GM23338 (cell line): Measurements from ENCODE around the gene MZB1. TPM values are rescaled to one million over a fixed set of nuclear protein-coding genes. Genes with fewer than 3 reads are reported as not detected.

Experiments
- ATAC-seq: fragments of 200-7000 bp; cut with Tn5 transposase; 3 replicates; pipeline ENCODE4 v1.9.1; 2020
- DNase-seq: peaks from one replicate; pipeline ENCODE4 v3.0.0-alpha.2; 2015; ENCODE audit warnings: low spot score
- H2AFZ ChIP-seq: fragments of 200-600 bp; sonication (generic); 2 replicates; pipeline ENCODE4 v1.8.0; 2016; ENCODE audit warnings: antibody characterized with exemption, mild to moderate bottlenecking, moderate library complexity
- H3F3A ChIP-seq: fragments of 200-600 bp; sonication (generic); replicated peaks from 2 replicates; pipeline ENCODE4 v1.8.0; 2017; ENCODE audit warnings: antibody characterized with exemption, mixed run types, low read depth
- H3K27ac ChIP-seq: fragments of 200-600 bp; sonication (generic); 2 replicates; pipeline ENCODE4 v1.6.1; 2016; ENCODE audit warnings: low read depth
- H3K27me3 ChIP-seq: fragments of 200-600 bp; sonication (generic); 2 replicates; pipeline ENCODE4 v1.8.0; 2016; ENCODE audit warnings: mild to moderate bottlenecking, mixed run types, moderate library complexity; ENCODE audit not compliant: insufficient read depth
- H3K36me3 ChIP-seq: fragments of 200-600 bp; sonication (generic); 2 replicates; pipeline ENCODE4 v1.8.0; 2016; ENCODE audit warnings: mild to moderate bottlenecking; ENCODE audit not compliant: insufficient read depth
- H3K4me1 ChIP-seq: fragments of 200-600 bp; sonication (generic); 2 replicates; pipeline ENCODE4 v1.8.0; 2016; ENCODE audit warnings: mild to moderate bottlenecking, moderate library complexity; ENCODE audit not compliant: insufficient read depth
- H3K4me2 ChIP-seq: fragments of 200-600 bp; sonication (generic); 2 replicates; pipeline ENCODE4 v1.7.1; 2017; ENCODE audit warnings: mixed run types
- H3K4me3 ChIP-seq: fragments of 200-600 bp; sonication (generic); 2 replicates; pipeline ENCODE4 v1.6.1; 2016; ENCODE audit warnings: mixed run types
- H3K79me2 ChIP-seq: fragments of 200-600 bp; sonication (generic); replicated peaks from 2 replicates; pipeline ENCODE4 v1.8.0; 2017; ENCODE audit warnings: mild to moderate bottlenecking; ENCODE audit not compliant: insufficient read depth
- H3K9me2 ChIP-seq: fragments of 200-600 bp; sonication (generic); 2 replicates; pipeline ENCODE4 v1.8.0; 2017; ENCODE audit not compliant: insufficient read depth
- H4K20me1 ChIP-seq: fragments of 200-600 bp; sonication (generic); replicated peaks from 2 replicates; pipeline ENCODE4 v1.8.0; 2017; ENCODE audit warnings: mild to moderate bottlenecking; ENCODE audit not compliant: insufficient read depth
- H3K27ac Mint-ChIP-seq: 2 replicates; pipeline ENCODE4 v1.8.0; 2020; ENCODE audit warnings: inconsistent platforms, mild to moderate bottlenecking, moderate library complexity, mixed read lengths
- H3K27me3 Mint-ChIP-seq: 3 replicates; pipeline ENCODE4 v1.8.0; 2022; ENCODE audit warnings: low read depth, mild to moderate bottlenecking, moderate library complexity, mixed read lengths, inconsistent platforms; ENCODE audit not compliant: insufficient read depth, poor library complexity
- H3K36me3 Mint-ChIP-seq: 3 replicates; pipeline ENCODE4 v1.8.0; 2021; ENCODE audit warnings: low read depth, mild to moderate bottlenecking, inconsistent platforms, moderate library complexity, mixed read lengths
- H3K4me1 Mint-ChIP-seq: 3 replicates; pipeline ENCODE4 v1.8.0; 2020; ENCODE audit warnings: mild to moderate bottlenecking, inconsistent platforms, mixed read lengths
- H3K4me3 Mint-ChIP-seq: 3 replicates; pipeline ENCODE4 v1.8.0; 2021; ENCODE audit warnings: moderate library complexity, mild to moderate bottlenecking, inconsistent platforms, mixed read lengths
- H3K9me3 Mint-ChIP-seq: 3 replicates; pipeline ENCODE4 v1.8.0; 2020; ENCODE audit warnings: moderate library complexity, mild to moderate bottlenecking, inconsistent platforms, mixed read lengths
- CREB1 ChIP-seq: fragments of 250-450 bp; sonication (Bioruptor Pico); IDR thresholded peaks from 2 replicates; pipeline ENCODE4 v1.5.0; 2020; ENCODE audit warnings: low read depth, mild to moderate bottlenecking, moderate library complexity
- EZH2 ChIP-seq: fragments of 200-600 bp; sonication (generic); IDR thresholded peaks from one replicate; pipeline ENCODE4 v1.8.0; 2017; ENCODE audit warnings: antibody characterized with exemption, mild to moderate bottlenecking, low read depth; ENCODE audit not compliant: unreplicated experiment
- EZH2phosphoT487 ChIP-seq: fragments of 200-600 bp; sonication (generic); IDR thresholded peaks from one replicate; pipeline ENCODE4 v1.8.1; 2018; ENCODE audit warnings: antibody characterized with exemption; ENCODE audit not compliant: unreplicated experiment
- JUNB ChIP-seq: IDR thresholded peaks from one replicate; pipeline ENCODE4 v1.6.1; 2016; ENCODE audit warnings: antibody characterized with exemption; ENCODE audit not compliant: unreplicated experiment
- NANOG ChIP-seq: IDR thresholded peaks from 2 replicates; pipeline ENCODE4 v1.6.1; 2016; ENCODE audit warnings: antibody characterized with exemption, borderline replicate concordance
- POLR2AphosphoS5 ChIP-seq: IDR thresholded peaks from 2 replicates; pipeline ENCODE4 v1.6.1; 2016; ENCODE audit warnings: antibody characterized with exemption, low read depth
- STAT1 ChIP-seq: IDR thresholded peaks from one replicate; pipeline ENCODE4 v1.6.1; 2016; ENCODE audit warnings: antibody characterized with exemption; ENCODE audit not compliant: unreplicated experiment
- ZNF114 ChIP-seq: fragments of 250-450 bp; sonication (Bioruptor Pico); IDR thresholded peaks from 2 replicates; pipeline ENCODE4 v1.5.0; 2020; ENCODE audit warnings: mild to moderate bottlenecking, moderate library complexity
- ZNF331 ChIP-seq: fragments of 250-450 bp; sonication (Bioruptor Pico); IDR thresholded peaks from 2 replicates; pipeline ENCODE4 v1.5.0; 2020; ENCODE audit warnings: low read depth, mild to moderate bottlenecking, moderate library complexity
- ZNF462 ChIP-seq: fragments of 250-450 bp; sonication (Bioruptor Pico); IDR thresholded peaks from 2 replicates; pipeline ENCODE4 v1.5.0; 2020; ENCODE audit warnings: mild to moderate bottlenecking, moderate library complexity
- polyA plus RNA-seq: library from polyadenylated mRNA; unstranded; fragments of >200 nt; fragmentation: Nextera tagmentation; extraction: Ambion mirVana; gene quantifications from 2 replicates; pipeline ENCODE4 v1.2.1, GENCODE V29; 2016
- total RNA-seq: library from RNA; depleted of rRNA; stranded (reverse); fragments of >200 nt; shearing (Covaris generic); gene quantifications from 2 replicates; pipeline ENCODE4 v1.2.3, GENCODE V29; 2014
- TF ChIP-seq, protein P1 (sequence below): IDR thresholded peaks from 2 replicates; pipeline ENCODE4 v1.6.1; 2016; ENCODE audit warnings: antibody characterized with exemption
- TF ChIP-seq, protein P2 (sequence below), 2 experiments: fragments of 200-600 bp in 1 of 2; sonication (generic) in 1 of 2; conservative IDR thresholded peaks; 2 replicates each; pipeline versions ENCODE4 v1.5.1 to v1.6.1; 2016 to 2017; ENCODE audit warnings: antibody characterized with exemption in 2 of 2, low read depth in 2 of 2, mild to moderate bottlenecking in 2 of 2, moderate library complexity in 1 of 2
- TF ChIP-seq, protein P3 (sequence below): IDR thresholded peaks from one replicate; pipeline ENCODE4 v1.6.1; 2018; ENCODE audit warnings: antibody characterized with exemption; ENCODE audit not compliant: unreplicated experiment

MZB1 gene
- total and polyA plus RNA-seq, 2 experiments from 2014 or later, result 0.52 to 1.6 TPM

DNA sequence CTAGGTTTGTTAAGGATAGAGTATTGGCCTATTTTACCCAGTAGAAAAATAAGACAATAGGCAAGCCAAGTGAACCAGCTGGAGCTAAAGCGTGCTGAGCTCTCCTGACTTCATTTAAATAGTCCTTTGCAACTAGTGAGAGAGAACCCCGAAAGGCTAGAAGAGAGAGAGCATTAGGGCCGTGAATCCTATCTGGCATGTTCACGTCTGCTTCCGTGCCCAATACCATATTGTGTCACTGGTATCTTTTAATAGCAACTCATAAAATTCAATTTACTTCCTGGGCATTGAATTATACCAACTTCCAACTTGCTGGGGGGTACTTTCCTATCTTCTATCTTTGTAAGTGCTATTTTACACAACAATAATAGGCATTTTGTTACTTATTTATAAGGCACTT lies 35.8 kb upstream of the MZB1 start:
- Mint-ChIP-seq H3K4me1 (0 out of 3 replicates have a peak, but pooled peaks cover 3% of the 10 kb centered on the region), H3K27ac (no peak overlapping the region), H3K4me3 (no peak overlapping the region), H3K36me3 (peaks cover 40% of the 10 kb centered on the region), H3K9me3 (no peaks in the 10 kb centered on the region), H3K27me3 (peaks cover 2% of the 10 kb centered on the region)
- DNase-seq (no peak), ATAC-seq (no peak)
- Histone ChIP-seq H2AFZ (no peak overlapping the region), H3F3A (no peaks in the 10 kb centered on the region; the same call in 1 of the 2 replicates), H3K4me2 (no peak overlapping the region), H3K36me3 (peaks cover 2% of the 10 kb centered on the region; the same call in 1 of the 2 replicates), H3K4me1 (no peaks in the 10 kb centered on the region), H4K20me1 (no peaks in the 10 kb centered on the region), H3K9me2 (no peaks in the 10 kb centered on the region), H3K79me2 (no peaks in the 10 kb centered on the region), H3K4me3 (no peak overlapping the region), H3K27me3 (no peaks in the 10 kb centered on the region), H3K27ac (no peak overlapping the region)
- TF ChIP-seq ZNF114 (CRISPR knock-in tag) (no peak), JUNB (no peak), ZNF331 (CRISPR knock-in tag) (no peak), EZH2 (no peak), EZH2phosphoT487 (no peak), ZNF462 (no peak), POLR2AphosphoS5 (no peak), CREB1 (no peak), NANOG (no peak), STAT1 (no peak)
- TF ChIP-seq, protein P1, sequence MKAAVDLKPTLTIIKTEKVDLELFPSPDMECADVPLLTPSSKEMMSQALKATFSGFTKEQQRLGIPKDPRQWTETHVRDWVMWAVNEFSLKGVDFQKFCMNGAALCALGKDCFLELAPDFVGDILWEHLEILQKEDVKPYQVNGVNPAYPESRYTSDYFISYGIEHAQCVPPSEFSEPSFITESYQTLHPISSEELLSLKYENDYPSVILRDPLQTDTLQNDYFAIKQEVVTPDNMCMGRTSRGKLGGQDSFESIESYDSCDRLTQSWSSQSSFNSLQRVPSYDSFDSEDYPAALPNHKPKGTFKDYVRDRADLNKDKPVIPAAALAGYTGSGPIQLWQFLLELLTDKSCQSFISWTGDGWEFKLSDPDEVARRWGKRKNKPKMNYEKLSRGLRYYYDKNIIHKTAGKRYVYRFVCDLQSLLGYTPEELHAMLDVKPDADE, result no peak
- TF ChIP-seq, protein P2, sequence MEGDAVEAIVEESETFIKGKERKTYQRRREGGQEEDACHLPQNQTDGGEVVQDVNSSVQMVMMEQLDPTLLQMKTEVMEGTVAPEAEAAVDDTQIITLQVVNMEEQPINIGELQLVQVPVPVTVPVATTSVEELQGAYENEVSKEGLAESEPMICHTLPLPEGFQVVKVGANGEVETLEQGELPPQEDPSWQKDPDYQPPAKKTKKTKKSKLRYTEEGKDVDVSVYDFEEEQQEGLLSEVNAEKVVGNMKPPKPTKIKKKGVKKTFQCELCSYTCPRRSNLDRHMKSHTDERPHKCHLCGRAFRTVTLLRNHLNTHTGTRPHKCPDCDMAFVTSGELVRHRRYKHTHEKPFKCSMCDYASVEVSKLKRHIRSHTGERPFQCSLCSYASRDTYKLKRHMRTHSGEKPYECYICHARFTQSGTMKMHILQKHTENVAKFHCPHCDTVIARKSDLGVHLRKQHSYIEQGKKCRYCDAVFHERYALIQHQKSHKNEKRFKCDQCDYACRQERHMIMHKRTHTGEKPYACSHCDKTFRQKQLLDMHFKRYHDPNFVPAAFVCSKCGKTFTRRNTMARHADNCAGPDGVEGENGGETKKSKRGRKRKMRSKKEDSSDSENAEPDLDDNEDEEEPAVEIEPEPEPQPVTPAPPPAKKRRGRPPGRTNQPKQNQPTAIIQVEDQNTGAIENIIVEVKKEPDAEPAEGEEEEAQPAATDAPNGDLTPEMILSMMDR (conservative IDR thresholded peaks at IDR 0.05; ENCODE audit: low read depth in 2 of 2), result no peak
- TF ChIP-seq, protein P3, sequence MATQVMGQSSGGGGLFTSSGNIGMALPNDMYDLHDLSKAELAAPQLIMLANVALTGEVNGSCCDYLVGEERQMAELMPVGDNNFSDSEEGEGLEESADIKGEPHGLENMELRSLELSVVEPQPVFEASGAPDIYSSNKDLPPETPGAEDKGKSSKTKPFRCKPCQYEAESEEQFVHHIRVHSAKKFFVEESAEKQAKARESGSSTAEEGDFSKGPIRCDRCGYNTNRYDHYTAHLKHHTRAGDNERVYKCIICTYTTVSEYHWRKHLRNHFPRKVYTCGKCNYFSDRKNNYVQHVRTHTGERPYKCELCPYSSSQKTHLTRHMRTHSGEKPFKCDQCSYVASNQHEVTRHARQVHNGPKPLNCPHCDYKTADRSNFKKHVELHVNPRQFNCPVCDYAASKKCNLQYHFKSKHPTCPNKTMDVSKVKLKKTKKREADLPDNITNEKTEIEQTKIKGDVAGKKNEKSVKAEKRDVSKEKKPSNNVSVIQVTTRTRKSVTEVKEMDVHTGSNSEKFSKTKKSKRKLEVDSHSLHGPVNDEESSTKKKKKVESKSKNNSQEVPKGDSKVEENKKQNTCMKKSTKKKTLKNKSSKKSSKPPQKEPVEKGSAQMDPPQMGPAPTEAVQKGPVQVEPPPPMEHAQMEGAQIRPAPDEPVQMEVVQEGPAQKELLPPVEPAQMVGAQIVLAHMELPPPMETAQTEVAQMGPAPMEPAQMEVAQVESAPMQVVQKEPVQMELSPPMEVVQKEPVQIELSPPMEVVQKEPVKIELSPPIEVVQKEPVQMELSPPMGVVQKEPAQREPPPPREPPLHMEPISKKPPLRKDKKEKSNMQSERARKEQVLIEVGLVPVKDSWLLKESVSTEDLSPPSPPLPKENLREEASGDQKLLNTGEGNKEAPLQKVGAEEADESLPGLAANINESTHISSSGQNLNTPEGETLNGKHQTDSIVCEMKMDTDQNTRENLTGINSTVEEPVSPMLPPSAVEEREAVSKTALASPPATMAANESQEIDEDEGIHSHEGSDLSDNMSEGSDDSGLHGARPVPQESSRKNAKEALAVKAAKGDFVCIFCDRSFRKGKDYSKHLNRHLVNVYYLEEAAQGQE, result no peak
